ENCODE measurements around the gene INAFM2. TPM values are rescaled to one million over a fixed set of nuclear protein-coding genes. Genes with fewer than 3 reads are reported as not detected.

Gene INAFM2
- total RNA-seq, 1 experiment from 2014 or later: 25.4 TPM

- Histone ChIP-seq H4K5ac (ENCODE audit: insufficient read length, low read depth, low read length) (no peak overlapping the region), H3K79me2 (ENCODE audit: insufficient read depth, low read length) (no peaks in the 10 kb centered on the region), H2BK20ac (ENCODE audit: low read depth, low read length, poor library complexity, severe bottlenecking) (no peak overlapping the region), H3K4ac (ENCODE audit: low read depth, low read length) (no peak overlapping the region), H3T11ph (ENCODE audit: low read length) (no peak overlapping the region), H4K91ac (ENCODE audit: insufficient read length, low read depth, low read length) (no peak overlapping the region), H3K4me2 (ENCODE audit: insufficient read depth, insufficient read length, low read length) (no peak overlapping the region), H2BK5ac (ENCODE audit: insufficient read length, low read length) (no peak overlapping the region), H3K79me1 (ENCODE audit: insufficient read depth, low read depth, low read length, poor library complexity, severe bottlenecking) (no peaks in the 10 kb centered on the region), H2AK5ac (ENCODE audit: insufficient read length, low read length) (no peak overlapping the region), H3K27me3 (ENCODE audit: insufficient read depth, low read length) (no peaks in the 10 kb centered on the region), H4K8ac (replicated peaks; ENCODE audit: insufficient read length, low read depth, low read length) (no peak overlapping the region), H4K20me1 (ENCODE audit: control insufficient read depth, insufficient read depth, insufficient read length) (no peaks in the 10 kb centered on the region), H3K23me2 (ENCODE audit: insufficient read length, low read depth, low read length, poor library complexity, severe bottlenecking) (no peaks in the 10 kb centered on the region), H2BK12ac (ENCODE audit: insufficient read length, low read depth, low read length) (no peak overlapping the region), H3K9me3 (ENCODE audit: control insufficient read depth, low read depth, low read length) (no peaks in the 10 kb centered on the region), H3K27ac (ENCODE audit: insufficient read length, low read depth, low read length) (no peak overlapping the region), H3K23ac (ENCODE audit: insufficient read length, low read depth, low read length) (no peak overlapping the region), H3K9ac (ENCODE audit: extremely low read depth, insufficient read length, low read length) (no peak overlapping the region), H2BK120ac (ENCODE audit: low read depth, low read length, poor library complexity, severe bottlenecking) (no peak overlapping the region), H3K4me1 (ENCODE audit: insufficient read depth, low read length) (peaks cover 12% of the 10 kb centered on the region; the same call in 1 of the 2 replicates), H3K56ac (ENCODE audit: insufficient read length, low read depth, low read length) (no peak overlapping the region), H2BK15ac (ENCODE audit: low read depth, low read length) (no peak overlapping the region), H2AFZ (ENCODE audit: low read length) (no peak overlapping the region), H3K14ac (ENCODE audit: insufficient read depth, low read length) (no peak overlapping the region), H3K18ac (ENCODE audit: insufficient read length, low read depth, low read length) (no peak overlapping the region)
- peaks cover 42 to 52% of the 10 kb centered on the region in 2 experiments for H3K4me1 Mint-ChIP-seq
- peaks cover 4% of the 10 kb centered on the region for H3K27me3 Mint-ChIP-seq (ENCODE audit: low read depth)
- no peak for TF ChIP-seq CTCF (conservative IDR thresholded peaks at IDR 0.05)
- H3K9me3 Mint-ChIP-seq: peaks cover 0 to 4% of the 10 kb centered on the region in 2 experiments; a peak in 1 of 5 replicates
- peak overlapping the region in 1 of 3 experiments; percentile 73; a peak in 3 of 7 replicates for H3K27ac Mint-ChIP-seq
- no peak for DNase-seq
- WGBS (ENCODE audit: extremely low coverage, insufficient read length, low lambda C conversion rate): no CpG with 5 or more reads among the region's 8 CpGs
- H3K36me3 Mint-ChIP-seq (ENCODE audit: insufficient read depth in 1 of 3, low read depth in 3 of 3): peaks cover 4 to 19% (median 7%) of the 10 kb centered on the region in 3 experiments; a peak in 6 of 7 replicates
- no peak overlapping the region for H3K4me3 Mint-ChIP-seq
Measured at GRCh38 chr15:40332113-40332781, 8.8 kb downstream of the INAFM2 start.
